HUES64 (cell line): ENCODE data around the gene GMPR2.
"Not testable (repeated sequence)": the region's sequence is repeated elsewhere in the genome, so short reads cannot be mapped to it uniquely, and the experiment has no call there.

ENCODE experiments used
- H3K27ac ChIP-seq: 2 replicates; pipeline ENCODE4 v1.7.0; 2013; ENCODE audit warnings: low read depth, low read length, inconsistent platforms
- H3K27me3 ChIP-seq: 2 replicates; pipeline ENCODE4 v1.6.1; 2013; ENCODE audit warnings: mild to moderate bottlenecking, low read length; ENCODE audit not compliant: insufficient read depth
- H3K36me3 ChIP-seq: 2 replicates; pipeline ENCODE4 v1.6.1; 2013; ENCODE audit warnings: mild to moderate bottlenecking, low read length; ENCODE audit not compliant: insufficient read depth
- H3K4me1 ChIP-seq: 2 replicates; pipeline ENCODE4 v1.6.1; 2013; ENCODE audit warnings: mild to moderate bottlenecking, low read length, moderate library complexity; ENCODE audit not compliant: insufficient read depth
- H3K4me3 ChIP-seq: 2 replicates; pipeline ENCODE4 v1.5.1; 2013; ENCODE audit warnings: mild to moderate bottlenecking, low read length, moderate library complexity
- H3K9ac ChIP-seq: 2 replicates; pipeline ENCODE4 v1.6.1; 2013; ENCODE audit warnings: mild to moderate bottlenecking, low read depth, low read length
- H3K9me3 ChIP-seq: 2 replicates; pipeline ENCODE4 v1.6.1; 2013; ENCODE audit warnings: low read depth, low read length; ENCODE audit not compliant: insufficient read depth
- WGBS: fragments of 150-250, 120-280 bp; methylation state at CpG from one replicate; pipeline ENCODE4 v1.1.7; 2013; ENCODE audit warnings: missing lambda C conversion rate; 5-methylcytosine and 5-hydroxymethylcytosine counted together

Gene GMPR2

GRCh38 chr14:24189460-24189859 is 43.3 kb upstream of the GMPR2 start:
- Histone ChIP-seq H3K27me3 (no peaks in the 10 kb centered on the region), H3K4me1 (peaks cover 9% of the 10 kb centered on the region; the same call in 1 of the 2 replicates), H3K36me3 (peaks cover 65% of the 10 kb centered on the region), H3K27ac (no peak overlapping the region), H3K9me3 (no peaks in the 10 kb centered on the region), H3K4me3 (peak overlapping the region; percentile 85), H3K9ac (peak overlapping the region; percentile 44; the same call in 1 of the 2 replicates)
- 94% methylated on average over 9 of the region's 9 CpGs for WGBS

- no peaks in the 10 kb centered on the region for H3K9me3 ChIP-seq
- H3K27me3 ChIP-seq, result no peaks in the 10 kb centered on the region
- peaks cover 56% of the 10 kb centered on the region for H3K36me3 ChIP-seq
- 90% methylated on average over 10 of the region's 10 CpGs for WGBS
- no peak overlapping the region for H3K27ac ChIP-seq
- no peak overlapping the region for H3K9ac ChIP-seq
- H3K4me3 ChIP-seq, result no peak overlapping the region
- H3K4me1 ChIP-seq, result peaks cover 9% of the 10 kb centered on the region; the same call in 1 of the 2 replicates
Measured at GRCh38 chr14:24190416-24190815, 42.3 kb upstream of the GMPR2 start.

DNA sequence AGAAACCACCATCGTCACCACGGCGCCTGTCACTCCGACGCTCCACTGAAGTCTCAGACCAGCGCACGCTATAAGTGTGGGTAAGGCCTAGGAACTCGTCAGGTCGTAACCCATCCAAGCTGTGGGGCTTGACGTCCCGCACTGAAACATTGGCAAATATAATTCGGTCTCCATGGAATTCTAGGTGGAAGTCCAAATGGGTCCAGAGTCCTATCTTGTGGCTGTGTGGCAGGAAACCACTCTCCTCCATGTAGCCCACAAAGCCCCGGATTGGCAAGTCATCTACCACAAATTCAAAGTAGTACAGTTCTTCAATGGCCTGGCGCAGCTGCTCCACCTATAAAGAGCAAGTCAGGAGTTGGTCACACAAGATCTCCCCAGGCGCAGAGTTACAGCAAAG is 39.8 kb upstream of the GMPR2 start:
- Histone ChIP-seq H3K4me3 (no peak overlapping the region), H3K27ac (no peak overlapping the region), H3K36me3 (peaks cover 33% of the 10 kb centered on the region), H3K9ac (no peak overlapping the region), H3K9me3 (no peaks in the 10 kb centered on the region), H3K4me1 (peaks cover 4% of the 10 kb centered on the region; the same call in 1 of the 2 replicates), H3K27me3 (no peaks in the 10 kb centered on the region)
- WGBS, result 96% methylated on average over 15 of the region's 15 CpGs

GRCh38 chr14:24194186-24194872 is 38.4 kb upstream of the GMPR2 start:
- peak overlapping the region; percentile 95 for H3K4me3 ChIP-seq
- 90% methylated on average over 7 of the region's 7 CpGs for WGBS
- H3K9me3 ChIP-seq, result no peaks in the 10 kb centered on the region
- peaks cover under 1% of the 10 kb centered on the region; the same call in 1 of the 2 replicates for H3K4me1 ChIP-seq
- peaks cover 33% of the 10 kb centered on the region for H3K36me3 ChIP-seq
- no peak overlapping the region for H3K27ac ChIP-seq
- no peaks in the 10 kb centered on the region for H3K27me3 ChIP-seq
- 0 out of 2 replicates have a peak overlapping the region, but pooled peaks have one; percentile 98 for H3K9ac ChIP-seq

DNA sequence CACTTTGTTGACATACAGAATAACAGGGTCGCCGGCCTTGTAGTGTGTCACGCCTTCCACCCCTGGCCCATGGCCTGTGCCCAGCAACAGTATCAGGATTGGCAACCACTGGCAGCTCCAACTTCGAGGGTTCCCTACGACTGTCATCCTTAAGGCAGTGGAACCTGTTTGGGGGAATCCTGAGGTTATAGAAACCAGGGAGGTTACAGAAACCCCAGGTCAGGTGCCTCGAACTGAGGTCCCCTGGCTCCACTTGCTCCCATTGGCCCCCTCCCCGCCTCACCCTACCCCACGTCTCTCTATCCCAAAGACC is 37.9 kb upstream of the GMPR2 start:
- Histone ChIP-seq H3K36me3 (peaks cover 32% of the 10 kb centered on the region), H3K27me3 (no peaks in the 10 kb centered on the region), H3K27ac (peak overlapping the region; percentile 100; the same call in 1 of the 2 replicates), H3K4me3 (peak overlapping the region; percentile 95), H3K9me3 (no peaks in the 10 kb centered on the region), H3K4me1 (no peaks in the 10 kb centered on the region), H3K9ac (peak overlapping the region; percentile 98)
- 64% methylated on average over 8 of the region's 8 CpGs for WGBS

DNA sequence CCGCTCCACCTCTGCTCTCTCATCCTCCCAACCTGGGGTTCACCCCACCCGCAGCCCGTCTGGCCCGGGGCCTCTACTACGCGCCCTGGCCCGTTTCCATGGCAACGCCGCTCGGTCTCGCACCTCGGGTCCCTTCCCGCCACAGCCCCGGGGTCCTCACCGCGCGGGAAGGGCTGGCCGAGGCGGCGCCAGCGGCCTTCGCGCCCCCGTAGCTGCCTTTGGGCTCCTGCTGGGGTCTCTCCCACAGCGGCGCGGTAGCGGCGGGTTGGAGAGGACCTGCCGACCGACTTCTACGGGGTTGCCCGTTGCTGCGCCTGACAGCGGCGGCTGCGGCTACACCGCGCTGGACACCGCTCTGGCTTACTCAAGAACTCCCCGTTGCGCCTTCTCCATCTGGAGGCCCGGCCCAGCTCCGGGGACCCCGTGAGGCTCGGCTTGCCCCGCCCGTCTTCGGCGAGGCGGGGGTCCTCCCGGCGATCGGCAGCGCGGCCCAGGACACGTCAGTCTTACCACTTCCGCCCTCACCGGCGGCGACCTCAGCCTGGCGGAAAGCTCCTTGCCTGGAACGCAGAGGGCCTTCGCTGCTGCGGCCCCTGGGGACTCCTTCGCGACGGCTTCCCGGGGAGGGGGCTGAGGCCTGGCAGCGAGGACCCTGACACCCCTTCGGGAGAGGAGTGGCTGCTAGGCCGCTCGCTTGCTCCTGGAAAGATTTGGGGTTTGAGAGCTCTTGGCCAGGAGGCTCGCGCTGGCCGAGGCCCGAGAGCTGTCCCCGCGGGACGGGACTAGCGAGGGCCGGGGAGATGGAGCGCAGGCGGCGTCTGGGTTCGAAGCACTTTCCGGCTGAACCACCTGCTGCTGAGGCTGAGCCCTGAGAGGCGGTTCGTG is 37.3 kb upstream of the GMPR2 start, which contains the start of gene TM9SF1:
Gene TM9SF1, minus strand, starts transcription at position 256 of the 885 bp plus-strand sequence. CDS start 422 bp downstream, outside the sequence.
- no peaks in the 10 kb centered on the region for H3K4me1 ChIP-seq
- peak within 1 kb of the TSS; percentile 95 for H3K4me3 ChIP-seq
- H3K9ac ChIP-seq, result peak within 1 kb of the TSS; percentile 98
- peaks cover 28% of the 10 kb centered on the region for H3K36me3 ChIP-seq
- H3K9me3 ChIP-seq, result no peaks in the 10 kb centered on the region
- H3K27ac ChIP-seq, result peak within 1 kb of the TSS; percentile 100
- WGBS, result under 1% methylated on average over 89 of the region's 89 CpGs
- no peaks in the 10 kb centered on the region for H3K27me3 ChIP-seq

DNA sequence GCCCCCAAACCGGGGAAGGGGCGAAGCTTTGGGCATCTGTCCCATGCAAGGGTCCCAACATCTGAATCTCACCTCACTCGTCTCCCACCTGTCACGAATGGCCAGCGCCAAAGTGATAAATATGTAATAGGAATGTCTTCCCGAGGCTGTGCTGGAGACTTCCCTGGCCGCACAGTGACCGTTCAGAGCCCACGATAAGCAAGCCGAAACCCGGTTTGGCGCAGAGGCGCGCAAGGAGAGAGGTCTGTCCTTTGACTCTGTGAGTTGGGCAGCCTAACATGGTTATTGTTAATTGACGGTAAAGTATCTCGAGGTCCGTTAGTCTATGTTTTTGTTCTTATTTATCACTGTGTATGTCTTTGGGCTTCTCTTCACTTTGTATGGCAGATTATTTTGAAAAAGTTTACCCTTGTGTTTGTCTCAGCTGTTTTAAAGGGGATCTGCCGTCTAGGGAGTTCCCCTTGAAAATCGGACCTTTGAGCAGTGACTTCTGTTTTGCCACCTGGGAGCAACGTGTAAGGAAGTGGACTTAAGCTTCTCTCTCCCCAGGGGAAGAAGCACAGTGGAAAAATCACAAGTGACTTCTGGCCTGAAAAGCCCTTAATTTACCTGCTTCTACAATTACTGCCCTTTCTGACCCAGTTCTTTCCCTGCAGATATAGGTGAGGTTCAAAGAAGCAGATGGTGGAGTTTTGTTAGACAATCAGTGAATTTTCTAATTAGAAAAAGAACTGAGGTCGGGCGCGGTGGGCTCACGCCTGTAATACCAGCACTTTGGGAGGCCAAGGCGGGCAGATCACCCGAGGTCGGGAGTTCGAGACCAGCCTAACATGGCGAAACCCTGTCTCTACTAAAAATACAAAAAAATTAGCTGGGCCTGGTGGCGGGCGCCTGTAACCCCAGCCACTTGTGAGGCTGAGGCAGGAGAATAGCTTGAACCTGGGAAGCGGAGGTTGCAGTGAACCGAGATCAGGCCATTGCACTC is 36.4 kb upstream of the GMPR2 start:
- H3K4me1 ChIP-seq, result no peaks in the 10 kb centered on the region; the same call in 1 of the 2 replicates

GRCh38 chr14:24197056-24197450 is 35.7 kb upstream of the GMPR2 start:
- Histone ChIP-seq H3K27ac (no peak overlapping the region), H3K27me3 (no peaks in the 10 kb centered on the region), H3K9me3 (peaks cover 7% of the 10 kb centered on the region), H3K4me3 (peak overlapping the region; percentile 16; the same call in 1 of the 2 replicates), H3K9ac (no peak overlapping the region), H3K4me1 (no peaks in the 10 kb centered on the region; the same call in 1 of the 2 replicates), H3K36me3 (peaks cover 26% of the 10 kb centered on the region)
- WGBS, result 83% methylated on average over 1 of the region's 2 CpGs

More for the DNA sequence above, 36.4 kb upstream of the GMPR2 start:
- no peaks in the 10 kb centered on the region for H3K27me3 ChIP-seq
- H3K9ac ChIP-seq, result peak overlapping the region; percentile 98
- peak overlapping the region; percentile 95 for H3K4me3 ChIP-seq
- 37% methylated on average over 33 of the region's 33 CpGs for WGBS
- peak overlapping the region; percentile 100 for H3K27ac ChIP-seq
- peaks cover 2% of the 10 kb centered on the region; the same call in 1 of the 2 replicates for H3K9me3 ChIP-seq
- peaks cover 28% of the 10 kb centered on the region for H3K36me3 ChIP-seq

DNA sequence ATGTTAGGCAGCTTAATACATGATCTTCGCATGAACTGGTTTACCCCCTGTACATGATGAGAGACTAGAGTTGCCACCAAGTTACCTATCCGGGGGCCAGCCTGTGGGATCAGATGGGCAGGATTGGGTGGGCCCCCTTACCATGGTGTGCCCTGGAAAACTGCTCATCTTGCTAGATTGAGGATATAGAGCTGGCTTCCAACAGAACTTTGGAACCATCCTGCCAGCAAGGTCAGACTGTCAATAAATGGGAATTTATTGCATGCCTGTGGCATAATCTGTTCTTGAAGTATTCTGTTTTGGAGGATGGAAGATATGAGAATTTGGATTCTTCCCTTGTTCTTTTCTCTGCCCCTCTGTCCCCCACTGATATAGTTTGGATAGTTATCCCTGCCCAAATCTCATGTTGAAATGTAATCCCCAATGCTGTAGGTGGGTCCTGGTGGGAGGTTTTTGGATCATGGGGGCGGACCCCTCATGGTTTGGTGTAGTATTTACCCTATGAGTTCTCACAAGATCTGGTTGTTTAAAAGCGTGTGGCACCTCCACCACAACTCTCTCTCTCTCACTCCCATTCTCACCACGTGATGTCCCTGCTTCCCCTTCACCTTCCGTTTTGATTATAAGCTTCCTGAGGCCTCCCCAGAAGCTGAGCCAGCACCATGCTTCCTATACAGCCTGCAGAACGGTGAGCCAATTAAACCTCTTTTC is 33.8 kb upstream of the GMPR2 start:
- no peak overlapping the region for H3K4me3 ChIP-seq
- peaks cover 7% of the 10 kb centered on the region for H3K9me3 ChIP-seq
- peaks cover 5% of the 10 kb centered on the region; the same call in 1 of the 2 replicates for H3K4me1 ChIP-seq
- WGBS, result 93% methylated on average over 6 of the region's 7 CpGs
- H3K36me3 ChIP-seq, result peaks cover 12% of the 10 kb centered on the region
- no peak overlapping the region for H3K27ac ChIP-seq
- no peak overlapping the region for H3K9ac ChIP-seq
- no peaks in the 10 kb centered on the region for H3K27me3 ChIP-seq

DNA sequence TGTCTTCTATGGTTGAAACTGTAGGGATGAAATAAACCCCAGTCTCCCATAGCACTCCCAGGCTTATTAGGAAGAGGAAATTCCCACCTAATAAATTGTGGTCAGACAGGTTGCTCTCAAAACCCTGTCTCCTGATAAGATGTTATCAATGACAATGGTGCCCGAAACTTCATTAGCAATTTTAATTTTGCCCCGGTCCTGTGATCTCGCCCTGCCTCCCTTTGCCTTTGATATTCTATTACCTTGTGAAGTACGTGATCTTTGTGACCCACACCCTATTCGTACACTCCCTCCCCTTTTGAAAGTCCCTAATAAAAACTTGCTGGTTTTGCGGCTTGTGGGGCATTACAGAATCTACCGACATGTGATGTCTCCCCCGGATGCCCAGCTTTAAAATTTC is 30.2 kb upstream of the GMPR2 start:
- not testable (repeated sequence) for H3K4me3 ChIP-seq, H3K4me1 ChIP-seq, H3K27me3 ChIP-seq, H3K9me3 ChIP-seq, H3K9ac ChIP-seq
- Histone ChIP-seq H3K36me3 (peaks cover 43% of the 10 kb centered on the region), H3K27ac (peak overlapping the region; percentile 79; the same call in 1 of the 2 replicates)
- WGBS, result 15% methylated on average over 8 of the region's 8 CpGs
